H9 (cell line): ENCODE data around the gene IGLON5. TPM values are rescaled to one million over a fixed set of nuclear protein-coding genes. Genes with fewer than 3 reads are reported as not detected.

Experiments used
- DNase-seq: peaks from one replicate; pipeline ENCODE4 v3.0.0-alpha.2; 2017
- H2AFZ ChIP-seq: one replicate; pipeline ENCODE4 v1.6.1; 2013; ENCODE audit warnings: mild to moderate bottlenecking, low read length, control low read depth, moderate library complexity
- H2AK5ac ChIP-seq: 2 replicates; pipeline ENCODE4 v1.6.1; 2013; ENCODE audit warnings: low read length, control low read depth, mixed read lengths; ENCODE audit not compliant: insufficient read length
- H2BK120ac ChIP-seq: one replicate; pipeline ENCODE4 v1.6.1; 2013; ENCODE audit warnings: low read depth, mild to moderate bottlenecking, low read length, control low read depth, inconsistent platforms; ENCODE audit not compliant: poor library complexity, severe bottlenecking
- H2BK12ac ChIP-seq: 2 replicates; pipeline ENCODE4 v1.6.1; 2013; ENCODE audit warnings: low read length, control low read depth, mixed read lengths, low read depth; ENCODE audit not compliant: insufficient read length
- H2BK15ac ChIP-seq: 2 replicates; pipeline ENCODE4 v1.6.1; 2013; ENCODE audit warnings: low read depth, low read length, control low read depth
- H2BK20ac ChIP-seq: one replicate; pipeline ENCODE4 v1.6.1; 2013; ENCODE audit warnings: low read depth, mild to moderate bottlenecking, low read length, control low read depth, inconsistent platforms; ENCODE audit not compliant: poor library complexity, severe bottlenecking
- H2BK5ac ChIP-seq: 2 replicates; pipeline ENCODE4 v1.6.1; 2013; ENCODE audit warnings: low read length, control low read depth, mixed read lengths; ENCODE audit not compliant: insufficient read length
- H3K14ac ChIP-seq: 2 replicates; pipeline ENCODE4 v1.6.1; 2013; ENCODE audit warnings: low read length, control low read depth; ENCODE audit not compliant: insufficient read depth
- H3K18ac ChIP-seq: 2 replicates; pipeline ENCODE4 v1.6.1; 2013; ENCODE audit warnings: low read depth, mild to moderate bottlenecking, mixed read lengths, low read length, control low read depth; ENCODE audit not compliant: insufficient read length
- H3K23ac ChIP-seq: 2 replicates; pipeline ENCODE4 v1.6.1; 2013; ENCODE audit warnings: low read length, control low read depth, mixed read lengths, low read depth; ENCODE audit not compliant: insufficient read length
- H3K23me2 ChIP-seq: 2 replicates; pipeline ENCODE4 v1.6.1; 2013; ENCODE audit warnings: low read depth, mild to moderate bottlenecking, mixed read lengths, low read length, control low read depth; ENCODE audit not compliant: insufficient read length, poor library complexity, severe bottlenecking
- H3K27ac ChIP-seq: 2 replicates; pipeline ENCODE4 v1.5.1; 2013; ENCODE audit warnings: low read length, control low read depth, mixed read lengths, low read depth; ENCODE audit not compliant: insufficient read length
- H3K27me3 ChIP-seq: 2 replicates; pipeline ENCODE4 v1.6.1; 2013; ENCODE audit warnings: low read length, control low read depth, inconsistent platforms; ENCODE audit not compliant: insufficient read depth
- H3K4ac ChIP-seq: 2 replicates; pipeline ENCODE4 v1.6.1; 2013; ENCODE audit warnings: low read depth, mild to moderate bottlenecking, control low read depth, inconsistent platforms, low read length, moderate library complexity
- H3K4me1 ChIP-seq: 2 replicates; pipeline ENCODE4 v1.6.1; 2013; ENCODE audit warnings: low read length, control low read depth, inconsistent platforms; ENCODE audit not compliant: insufficient read depth
- H3K4me2 ChIP-seq: 2 replicates; pipeline ENCODE4 v1.6.1; 2013; ENCODE audit warnings: low read length, control low read depth, mixed read lengths; ENCODE audit not compliant: insufficient read length, insufficient read depth
- H3K56ac ChIP-seq: 2 replicates; pipeline ENCODE4 v1.6.1; 2013; ENCODE audit warnings: low read depth, mild to moderate bottlenecking, mixed read lengths, low read length, control low read depth; ENCODE audit not compliant: insufficient read length
- H3K79me1 ChIP-seq: 2 replicates; pipeline ENCODE4 v1.6.1; 2013; ENCODE audit warnings: low read depth, mild to moderate bottlenecking, moderate library complexity, low read length, control low read depth, inconsistent platforms; ENCODE audit not compliant: insufficient read depth, poor library complexity, severe bottlenecking
- H3K79me2 ChIP-seq: 2 replicates; pipeline ENCODE4 v1.6.1; 2013; ENCODE audit warnings: low read length, control low read depth, inconsistent platforms; ENCODE audit not compliant: insufficient read depth
- H3K9ac ChIP-seq: 2 replicates; pipeline ENCODE4 v1.6.1; 2013; ENCODE audit warnings: low read length, control low read depth, mixed read lengths; ENCODE audit not compliant: insufficient read length; ENCODE audit errors: extremely low read depth
- H3K9me3 ChIP-seq: one replicate; pipeline ENCODE4 v1.6.1; 2013; ENCODE audit warnings: low read depth, low read length, inconsistent platforms; ENCODE audit not compliant: control insufficient read depth
- H3T11ph ChIP-seq: one replicate; pipeline ENCODE4 v1.6.1; 2013; ENCODE audit warnings: mild to moderate bottlenecking, low read length, control low read depth, inconsistent platforms
- H4K20me1 ChIP-seq: one replicate; pipeline ENCODE4 v1.6.1; 2013; ENCODE audit not compliant: control insufficient read depth, insufficient read length, insufficient read depth
- H4K5ac ChIP-seq: 2 replicates; pipeline ENCODE4 v1.6.1; 2013; ENCODE audit warnings: low read depth, mild to moderate bottlenecking, mixed read lengths, low read length, control low read depth; ENCODE audit not compliant: insufficient read length
- H4K8ac ChIP-seq: replicated peaks from 2 replicates; pipeline ENCODE4 v1.6.1; 2013; ENCODE audit warnings: low read length, control low read depth, mixed read lengths, low read depth; ENCODE audit not compliant: insufficient read length
- H4K91ac ChIP-seq: 2 replicates; pipeline ENCODE4 v1.6.1; 2013; ENCODE audit warnings: low read depth, mild to moderate bottlenecking, moderate library complexity, mixed read lengths, low read length, control low read depth; ENCODE audit not compliant: insufficient read length
- H3K27ac Mint-ChIP-seq, 3 experiments: 2 replicates in 2 of 3; 3 replicates in 1 of 3; pipeline ENCODE4 v1.8.0; 2020 to 2021; ENCODE audit warnings: mixed read lengths in 3 of 3, mild to moderate bottlenecking in 1 of 3, moderate library complexity in 1 of 3
- H3K27me3 Mint-ChIP-seq: 2 replicates; pipeline ENCODE4 v1.8.0; 2021; ENCODE audit warnings: low read depth, mild to moderate bottlenecking, moderate library complexity, mixed read lengths
- H3K36me3 Mint-ChIP-seq, 3 experiments: 2 replicates in 2 of 3; 3 replicates in 1 of 3; pipeline ENCODE4 v1.8.0; 2020 to 2021; ENCODE audit warnings: low read depth in 3 of 3, mixed read lengths in 3 of 3; ENCODE audit not compliant: insufficient read depth in 1 of 3
- H3K4me1 Mint-ChIP-seq, 2 experiments: 2 replicates each; pipeline ENCODE4 v1.8.0; 2020; ENCODE audit warnings: mixed read lengths in 2 of 2
- H3K4me3 Mint-ChIP-seq, 2 experiments: 2 replicates in 1 of 2; 3 replicates in 1 of 2; pipeline ENCODE4 v1.8.0; 2020 to 2021; ENCODE audit warnings: mild to moderate bottlenecking in 2 of 2, mixed read lengths in 2 of 2, moderate library complexity in 1 of 2
- H3K9me3 Mint-ChIP-seq, 2 experiments: 2 replicates in 1 of 2; 3 replicates in 1 of 2; pipeline ENCODE4 v1.8.0; 2020; ENCODE audit warnings: mild to moderate bottlenecking in 2 of 2, mixed read lengths in 2 of 2, moderate library complexity in 1 of 2
- WGBS: extraction: QIAGEN DNeasy Blood & Tissue Kit; methylation state at CpG from one replicate; pipeline ENCODE4 v1.1.7; 2013; ENCODE audit warnings: missing lambda C conversion rate, low lambda C conversion rate, mixed read lengths; ENCODE audit not compliant: insufficient read length; ENCODE audit errors: extremely low coverage; 5-methylcytosine and 5-hydroxymethylcytosine counted together
- total RNA-seq: library from RNA; stranded (reverse); gene quantifications from 2 replicates; pipeline ENCODE4 v1.2.1, GENCODE V29; 2021
- TF ChIP-seq, protein P1 (sequence below): fragments of 200-600 bp; sonication (generic); conservative IDR thresholded peaks from 3 replicates; pipeline ENCODE4 v1.8.0; 2021; ENCODE audit warnings: antibody characterized with exemption, mild to moderate bottlenecking

Gene IGLON5
- total RNA-seq, 1 experiment from 2014 or later: 41.4 TPM

DNA sequence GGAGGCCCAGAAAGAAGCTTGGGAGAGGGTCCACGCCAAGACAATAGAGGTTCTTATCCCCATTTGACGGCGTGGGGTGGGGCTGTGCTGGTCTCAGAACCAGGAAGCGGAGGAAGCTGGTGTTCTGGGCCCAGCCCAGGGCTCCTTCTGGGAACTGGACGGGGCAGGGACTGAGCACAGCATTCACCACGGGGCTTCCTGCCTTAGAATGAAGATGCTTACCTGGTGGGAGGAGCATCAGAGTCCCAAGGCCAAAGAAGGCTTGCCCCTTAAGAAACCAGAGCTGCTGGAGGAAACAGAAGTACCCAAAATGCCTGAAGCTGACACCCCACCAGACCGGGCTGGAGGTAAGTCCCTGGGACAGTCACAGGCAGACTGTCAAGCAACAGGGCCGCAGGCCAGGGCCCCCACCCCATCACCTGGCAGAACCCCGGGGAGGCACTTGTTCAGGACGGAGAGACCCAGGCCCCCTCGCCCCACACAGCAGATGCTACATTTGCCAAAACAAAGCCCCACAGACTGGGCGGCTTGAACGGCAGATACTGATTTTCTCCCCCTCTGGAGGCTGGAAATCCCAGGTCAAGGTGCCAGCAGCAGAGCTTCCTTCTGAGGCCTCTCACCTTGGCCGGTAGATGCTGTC, 17.8 kb upstream of the IGLON5 start:
- peak overlapping the region; percentile 29 for H2BK120ac ChIP-seq
- H3K4me2 ChIP-seq: no peak overlapping the region
- H4K20me1 ChIP-seq: no peaks in the 10 kb centered on the region
- H3K14ac ChIP-seq: peak overlapping the region; percentile 53
- H3K56ac ChIP-seq: no peak overlapping the region
- H3T11ph ChIP-seq: no peak overlapping the region
- H4K5ac ChIP-seq: no peak overlapping the region
- no peak overlapping the region for H2AFZ ChIP-seq
- H3K9ac ChIP-seq: no peak overlapping the region
- WGBS: no CpG with 5 or more reads among the region's 14 CpGs
- no peak overlapping the region; the same call in 1 of the 2 replicates for H3K4ac ChIP-seq
- no peaks in the 10 kb centered on the region for H3K23me2 ChIP-seq
- H2BK15ac ChIP-seq: no peak overlapping the region
- peak overlapping the region; percentile 64 for H3K18ac ChIP-seq
- H3K9me3 ChIP-seq: no peaks in the 10 kb centered on the region
- peak overlapping the region; percentile 76 for H2BK20ac ChIP-seq
- Mint-ChIP-seq H3K4me1 (peaks cover 47 to 50% of the 10 kb centered on the region in 2 experiments), H3K27ac (peak overlapping the region in 2 of 3 experiments; percentile 50 to 90; a peak in 4 of 7 replicates), H3K4me3 (peak overlapping the region; percentile 35 to 54; a peak in 4 of 5 replicates), H3K9me3 (no peaks in the 10 kb centered on the region), H3K36me3 (peaks cover 0 to 3% (median 2%) of the 10 kb centered on the region in 3 experiments; a peak in 1 of 7 replicates), H3K27me3 (peaks cover 10% of the 10 kb centered on the region)
- no peaks in the 10 kb centered on the region for H3K27me3 ChIP-seq
- no peak overlapping the region for H2AK5ac ChIP-seq
- TF ChIP-seq, protein P1, sequence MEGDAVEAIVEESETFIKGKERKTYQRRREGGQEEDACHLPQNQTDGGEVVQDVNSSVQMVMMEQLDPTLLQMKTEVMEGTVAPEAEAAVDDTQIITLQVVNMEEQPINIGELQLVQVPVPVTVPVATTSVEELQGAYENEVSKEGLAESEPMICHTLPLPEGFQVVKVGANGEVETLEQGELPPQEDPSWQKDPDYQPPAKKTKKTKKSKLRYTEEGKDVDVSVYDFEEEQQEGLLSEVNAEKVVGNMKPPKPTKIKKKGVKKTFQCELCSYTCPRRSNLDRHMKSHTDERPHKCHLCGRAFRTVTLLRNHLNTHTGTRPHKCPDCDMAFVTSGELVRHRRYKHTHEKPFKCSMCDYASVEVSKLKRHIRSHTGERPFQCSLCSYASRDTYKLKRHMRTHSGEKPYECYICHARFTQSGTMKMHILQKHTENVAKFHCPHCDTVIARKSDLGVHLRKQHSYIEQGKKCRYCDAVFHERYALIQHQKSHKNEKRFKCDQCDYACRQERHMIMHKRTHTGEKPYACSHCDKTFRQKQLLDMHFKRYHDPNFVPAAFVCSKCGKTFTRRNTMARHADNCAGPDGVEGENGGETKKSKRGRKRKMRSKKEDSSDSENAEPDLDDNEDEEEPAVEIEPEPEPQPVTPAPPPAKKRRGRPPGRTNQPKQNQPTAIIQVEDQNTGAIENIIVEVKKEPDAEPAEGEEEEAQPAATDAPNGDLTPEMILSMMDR: no peak
- no peak overlapping the region for H4K8ac ChIP-seq
- H4K91ac ChIP-seq: peak overlapping the region; percentile 76
- no peaks in the 10 kb centered on the region for H3K79me1 ChIP-seq
- peaks cover 25% of the 10 kb centered on the region; the same call in 1 of the 2 replicates for H3K4me1 ChIP-seq
- H3K79me2 ChIP-seq: no peaks in the 10 kb centered on the region
- H3K27ac ChIP-seq: no peak overlapping the region
- no peak overlapping the region for H2BK5ac ChIP-seq
- H3K23ac ChIP-seq: no peak overlapping the region
- no peak overlapping the region for H2BK12ac ChIP-seq
- DNase-seq: peak; percentile 61
